HepG2 (cell line): ENCODE measurements around the gene MRPL38. TPM values are rescaled to one million over a fixed set of nuclear protein-coding genes. Genes with fewer than 3 reads are reported as not detected.

Experiments
- ATAC-seq: fragments of 200-7000 bp; cut with Tn5 transposase; 3 replicates; pipeline ENCODE4 v1.9.1; 2020; ENCODE audit warnings: mild to moderate bottlenecking, moderate library complexity
- BruUV-seq: library from RNA; stranded (reverse); fragments of 400-500 nt; replicated peaks from 2 replicates; lab custom pipeline; 2021; lab: Mats Ljungman, UMichigan
- CTCF ChIA-PET: fragments of 300-600 bp; formaldehyde crosslinking; extraction: SDS; loops from one replicate; lab custom pipeline; 2021; ENCODE audit warnings: low total read pairs, inconsistent platforms, low intra/inter-chr PET ratio; lab: Yijun Ruan, JAX
- POLR2A ChIA-PET: fragments of 350-600 bp; sonication (Branson Sonifier 250); formaldehyde crosslinking; loops from one replicate; lab custom pipeline; 2020; ENCODE audit warnings: antibody characterized with exemption, inconsistent platforms; lab: Yijun Ruan, JAX
- DNase-seq: peaks from one replicate; pipeline ENCODE4 v3.0.0-alpha.2; 2015; ENCODE audit warnings: low spot score
- FAIRE-seq: peaks from 3 replicates; lab custom pipeline; 2011; peaks lifted over from hg19 to GRCh38; lab: Jason Lieb, UNC
- H2AFZ ChIP-seq: one replicate; pipeline ENCODE4 v1.6.1; 2011; ENCODE audit warnings: low read length, inconsistent platforms
- H3K27ac ChIP-seq: fragments of 300-600 bp; 3 replicates; pipeline ENCODE4 v1.8.0; 2011; ENCODE audit warnings: mixed run types, mild to moderate bottlenecking, mixed read lengths, low read length, inconsistent platforms; ENCODE audit not compliant: insufficient read depth; ENCODE audit errors: extremely low read length
- H3K27me3 ChIP-seq, 2 experiments: fragments of 200-600 bp in 1 of 2; 2 replicates in 1 of 2; 3 replicates in 1 of 2; pipeline versions ENCODE4 v1.6.0 to v1.8.0; 2011; ENCODE audit warnings: low read length in 2 of 2, mild to moderate bottlenecking in 2 of 2, moderate library complexity in 2 of 2, inconsistent platforms in 1 of 2; ENCODE audit not compliant: insufficient read depth in 2 of 2, control insufficient read depth in 1 of 2
- H3K36me3 ChIP-seq, 2 experiments: fragments of 200-600 bp in 1 of 2; replicated peaks in 1 of 2; 2 replicates in 1 of 2; 3 replicates in 1 of 2; pipeline versions ENCODE4 v1.5.1 to v1.8.0; 2011; ENCODE audit warnings: low read length in 2 of 2, inconsistent platforms in 1 of 2; ENCODE audit not compliant: insufficient read depth in 2 of 2, control insufficient read depth in 1 of 2
- H3K4me1 ChIP-seq: 2 replicates; pipeline ENCODE4 v1.5.1; 2012; ENCODE audit warnings: low read length, inconsistent platforms; ENCODE audit not compliant: insufficient read depth
- H3K4me2 ChIP-seq: 2 replicates; pipeline ENCODE4 v1.6.0; 2011; ENCODE audit warnings: low read depth, low read length, inconsistent platforms
- H3K4me3 ChIP-seq, 3 experiments: fragments of 200-600 bp in 1 of 3; sonication (generic), shearing (Covaris generic) in 1 of 3; replicated peaks in 1 of 3; 2 replicates each; pipeline ENCODE4 v1.5.1; 2011 to 2016; ENCODE audit warnings: low read length in 3 of 3, inconsistent platforms in 2 of 3, low read depth in 2 of 3, mild to moderate bottlenecking in 2 of 3, control low read depth in 1 of 3, mixed read lengths in 1 of 3; ENCODE audit not compliant: insufficient read depth in 1 of 3
- H3K79me2 ChIP-seq: one replicate; pipeline ENCODE4 v1.6.1; 2011; ENCODE audit warnings: low read length, inconsistent platforms; ENCODE audit not compliant: insufficient read depth
- H3K9ac ChIP-seq: 2 replicates; pipeline ENCODE4 v1.6.0; 2011; ENCODE audit warnings: mild to moderate bottlenecking, low read depth, low read length, inconsistent platforms; ENCODE audit not compliant: insufficient read depth
- H3K9me3 ChIP-seq: 2 replicates; pipeline ENCODE4 v1.5.1; 2012; ENCODE audit warnings: mild to moderate bottlenecking, low read length
- H4K20me1 ChIP-seq: 2 replicates; pipeline ENCODE4 v1.6.0; 2011; ENCODE audit warnings: inconsistent platforms, mild to moderate bottlenecking, low read length, moderate library complexity; ENCODE audit not compliant: insufficient read depth
- ISL2 ChIP-seq: sonication (generic); formaldehyde crosslinking; IDR thresholded peaks from 2 replicates; pipeline ENCODE4 v1.5.0; 2020; ENCODE audit warnings: missing genetic modification reagents
- MTA1 ChIP-seq: sonication (generic); formaldehyde crosslinking; IDR thresholded peaks from 2 replicates; pipeline ENCODE4 v1.4.0; 2020; ENCODE audit warnings: missing genetic modification reagents, mild to moderate bottlenecking, borderline replicate concordance
- MYC ChIP-seq: sonication (generic); formaldehyde crosslinking; IDR thresholded peaks from 2 replicates; pipeline ENCODE4 v1.9.0; 2021; ENCODE audit warnings: missing genetic modification reagents, borderline replicate concordance
- NFIB ChIP-seq: sonication (generic); formaldehyde crosslinking; IDR thresholded peaks from 2 replicates; pipeline ENCODE4 v1.9.0; 2021; ENCODE audit warnings: missing genetic modification reagents, mild to moderate bottlenecking, borderline replicate concordance
- PCBP1 ChIP-seq: fragments of 200-400 bp; formaldehyde crosslinking; IDR thresholded peaks from 2 replicates; pipeline ENCODE4 v1.6.1; 2017; ENCODE audit warnings: mild to moderate bottlenecking, low read depth, low read length, borderline replicate concordance
- POLR2G ChIP-seq: fragments of 200-400 bp; formaldehyde crosslinking; IDR thresholded peaks from 2 replicates; pipeline ENCODE4 v1.6.1; 2018; ENCODE audit warnings: mild to moderate bottlenecking, low read depth, low read length, moderate library complexity
- SSRP1 ChIP-seq: IDR thresholded peaks from 2 replicates; pipeline ENCODE4 v1.6.1; 2016; ENCODE audit warnings: control low read depth
- ZC3H13 ChIP-seq: sonication (generic); formaldehyde crosslinking; IDR thresholded peaks from 2 replicates; pipeline ENCODE4 v1.8.1; 2023; ENCODE audit warnings: mild to moderate bottlenecking, missing genetic modification reagents, moderate library complexity
- ZMYM3 ChIP-seq: sonication (generic); formaldehyde crosslinking; IDR thresholded peaks from 2 replicates; pipeline ENCODE4 v1.5.1; 2020; ENCODE audit warnings: mild to moderate bottlenecking, missing genetic modification reagents
- ZNF24 ChIP-seq: fragments of 450-650 bp; IDR thresholded peaks from 2 replicates; pipeline ENCODE4 v1.6.1; 2017; ENCODE audit warnings: antibody characterized with exemption, mild to moderate bottlenecking
- ZNF572 ChIP-seq: sonication (generic); formaldehyde crosslinking; IDR thresholded peaks from 2 replicates; pipeline ENCODE4 v1.5.1; 2020; ENCODE audit warnings: mild to moderate bottlenecking, missing genetic modification reagents
- ZNF776 ChIP-seq: sonication (generic); formaldehyde crosslinking; IDR thresholded peaks from 2 replicates; pipeline ENCODE4 v1.4.0; 2020; ENCODE audit warnings: mild to moderate bottlenecking, missing genetic modification reagents
- WGBS: methylation state at CpG from one replicate; pipeline ENCODE4 v1.1.6; 2017; ENCODE audit warnings: low lambda C conversion rate; 5-methylcytosine and 5-hydroxymethylcytosine counted together
- in situ Hi-C: cut with HindIII; loops from 2 replicates; pipeline ENCODE4 v1.10.0; 2017; ENCODE audit warnings: low pct_unique_long_range_greater_than_20kb; ENCODE audit not compliant: extremely low pct_ligation_motif_present
- intact Hi-C: fragments of 100-400 bp; cut with micrococcal nuclease; formaldehyde crosslinking; loops from one replicate; pipeline ENCODE4 v1.10.0; 2022; ENCODE audit not compliant: unreplicated experiment
- polyA plus RNA-seq, 8 experiments: library from polyadenylated mRNA; depleted of rRNA in 3 of 8; stranded (reverse) in 7 of 8; unstranded in 1 of 8; fragments of >200 nt; fragmentation: Illumina TruSeq in 4 of 8; extraction: Trizol in 4 of 8; gene quantifications; 2 replicates each; pipeline versions ENCODE4 v1.2.1 to v1.2.3, GENCODE V29; 2011 to 2016; ENCODE audit warnings: low read depth in 4 of 8, missing spikeins in 1 of 8, mixed read lengths in 1 of 8; ENCODE audit not compliant: insufficient read depth in 1 of 8
- total RNA-seq, 5 experiments: library from RNA; depleted of rRNA; stranded (reverse); fragments of >200 nt; fragmentation: Illumina TruSeq; extraction: Trizol; gene quantifications; 2 replicates each; pipeline ENCODE4 v1.2.3, GENCODE V29; 2016; ENCODE audit warnings: low read depth in 1 of 5
- TF ChIP-seq, protein P1 (sequence below): sonication (generic); formaldehyde crosslinking; IDR thresholded peaks from 2 replicates; pipeline ENCODE4 v1.4.0; 2020; ENCODE audit warnings: mild to moderate bottlenecking, missing genetic modification reagents
- TF ChIP-seq, protein P2 (sequence below): sonication (generic); formaldehyde crosslinking; IDR thresholded peaks from 2 replicates; pipeline ENCODE4 v1.8.1; 2023; ENCODE audit warnings: mild to moderate bottlenecking, missing genetic modification reagents, borderline replicate concordance
- TF ChIP-seq, protein P3 (sequence below): sonication (generic); formaldehyde crosslinking; IDR thresholded peaks from 2 replicates; pipeline ENCODE4 v1.5.1; 2020; ENCODE audit warnings: missing genetic modification reagents, mild to moderate bottlenecking, borderline replicate concordance

MRPL38 gene
- total and polyA plus RNA-seq, 2 of the 13 experiments (the other 11 are each of a cell fraction or from before 2014, with no cell fraction given), result 83.7 to 125 TPM

DNA sequence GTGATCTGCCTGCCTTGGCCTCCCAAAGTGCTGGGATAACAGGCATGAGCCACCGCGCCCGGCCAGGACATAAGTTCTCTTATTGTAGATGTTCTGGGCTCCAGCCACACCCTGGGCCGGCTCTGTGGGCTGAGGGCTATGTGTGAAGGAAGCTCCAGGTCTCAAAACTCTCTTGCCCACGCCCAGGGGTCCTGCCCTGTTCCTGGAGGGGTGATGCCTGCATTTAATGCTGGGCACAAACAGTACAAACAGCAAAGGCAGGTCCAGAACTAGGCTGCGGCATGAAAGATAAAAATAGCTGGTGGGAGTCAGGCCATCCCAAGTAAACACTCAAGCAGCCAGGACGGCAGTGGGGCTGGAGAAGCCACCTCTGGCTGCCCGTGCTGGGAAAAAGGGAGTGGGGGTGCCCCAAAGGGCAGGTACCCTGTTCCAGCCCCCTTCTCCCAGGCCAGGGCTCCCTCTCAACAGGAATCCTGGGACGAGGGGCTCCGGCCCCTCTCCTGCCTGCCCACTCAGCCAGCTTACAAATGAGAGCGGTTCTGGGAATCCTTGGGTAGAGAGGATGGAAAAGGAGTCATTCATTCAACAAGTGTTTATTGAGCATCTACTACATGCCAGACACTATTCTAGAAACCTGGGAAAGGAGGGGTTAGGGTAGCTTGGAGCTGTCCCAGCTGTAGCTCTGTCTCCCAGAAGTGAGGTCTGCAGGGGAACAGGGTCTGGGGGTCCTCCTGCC lies 30.9 kb downstream of the MRPL38 start:
- no peaks in the 10 kb centered on the region for H3K27me3 ChIP-seq
- DNase-seq (no peak), FAIRE-seq (no peak), ATAC-seq (no peak)
- in situ Hi-C loops (no loop called here), intact Hi-C loops (no loop called here)
- H2AFZ ChIP-seq, result no peak overlapping the region
- H3K4me1 ChIP-seq, result peaks cover 78% of the 10 kb centered on the region
- BruUV-seq, result no TSS peak
- H3K36me3 ChIP-seq, result peaks cover 3 to 18% of the 10 kb centered on the region in 2 experiments; a peak in 4 of 5 replicates
- no peaks in the 10 kb centered on the region for H3K9me3 ChIP-seq
- peak overlapping the region; percentile 80 for H3K9ac ChIP-seq
- no peak overlapping the region for H3K4me3 ChIP-seq
- ChIA-PET POLR2A (interaction anchor here (0.8 to 13.8 kb wide), 16 partner anchors 9 to 378 kb away, joined by 3 to 454 read pairs (median 10); partner anchors contain the start of genes ACOX1, GALK1, MRPL38 and TEN1), CTCF (no interaction called here)
- peak overlapping the region; percentile 97 for H3K27ac ChIP-seq
- H3K4me2 ChIP-seq, result peak overlapping the region; percentile 88
- 88% methylated on average over 11 of the region's 11 CpGs for WGBS
- H3K79me2 ChIP-seq, result peaks cover 30% of the 10 kb centered on the region
- no peaks in the 10 kb centered on the region; the same call in 1 of the 2 replicates for H4K20me1 ChIP-seq
- TF ChIP-seq ISL2 (CRISPR knock-in tag) (0 out of 2 replicates have a peak, but pooled peaks have one; percentile 14), NFIB (CRISPR knock-in tag) (0 out of 2 replicates have a peak, but pooled peaks have one; percentile 36), ZNF776 (CRISPR knock-in tag) (peak; percentile 19; the same call in 1 of the 2 replicates), POLR2G (0 out of 2 replicates have a peak, but pooled peaks have one; percentile 12), ZNF572 (CRISPR knock-in tag) (peak; percentile 67; the same call in 1 of the 2 replicates), ZMYM3 (0 out of 2 replicates have a peak, but pooled peaks have one; percentile 30), PCBP1 (0 out of 2 replicates have a peak, but pooled peaks have one; percentile 20), MTA1 (CRISPR knock-in tag) (0 out of 2 replicates have a peak, but pooled peaks have one; percentile 4), ZNF24 (peak; percentile 75), SSRP1 (0 out of 2 replicates have a peak, but pooled peaks have one; percentile 30), MYC (CRISPR knock-in tag) (no peak), ZC3H13 (CRISPR knock-in tag) (peak; percentile 87)
- TF ChIP-seq, protein P1, sequence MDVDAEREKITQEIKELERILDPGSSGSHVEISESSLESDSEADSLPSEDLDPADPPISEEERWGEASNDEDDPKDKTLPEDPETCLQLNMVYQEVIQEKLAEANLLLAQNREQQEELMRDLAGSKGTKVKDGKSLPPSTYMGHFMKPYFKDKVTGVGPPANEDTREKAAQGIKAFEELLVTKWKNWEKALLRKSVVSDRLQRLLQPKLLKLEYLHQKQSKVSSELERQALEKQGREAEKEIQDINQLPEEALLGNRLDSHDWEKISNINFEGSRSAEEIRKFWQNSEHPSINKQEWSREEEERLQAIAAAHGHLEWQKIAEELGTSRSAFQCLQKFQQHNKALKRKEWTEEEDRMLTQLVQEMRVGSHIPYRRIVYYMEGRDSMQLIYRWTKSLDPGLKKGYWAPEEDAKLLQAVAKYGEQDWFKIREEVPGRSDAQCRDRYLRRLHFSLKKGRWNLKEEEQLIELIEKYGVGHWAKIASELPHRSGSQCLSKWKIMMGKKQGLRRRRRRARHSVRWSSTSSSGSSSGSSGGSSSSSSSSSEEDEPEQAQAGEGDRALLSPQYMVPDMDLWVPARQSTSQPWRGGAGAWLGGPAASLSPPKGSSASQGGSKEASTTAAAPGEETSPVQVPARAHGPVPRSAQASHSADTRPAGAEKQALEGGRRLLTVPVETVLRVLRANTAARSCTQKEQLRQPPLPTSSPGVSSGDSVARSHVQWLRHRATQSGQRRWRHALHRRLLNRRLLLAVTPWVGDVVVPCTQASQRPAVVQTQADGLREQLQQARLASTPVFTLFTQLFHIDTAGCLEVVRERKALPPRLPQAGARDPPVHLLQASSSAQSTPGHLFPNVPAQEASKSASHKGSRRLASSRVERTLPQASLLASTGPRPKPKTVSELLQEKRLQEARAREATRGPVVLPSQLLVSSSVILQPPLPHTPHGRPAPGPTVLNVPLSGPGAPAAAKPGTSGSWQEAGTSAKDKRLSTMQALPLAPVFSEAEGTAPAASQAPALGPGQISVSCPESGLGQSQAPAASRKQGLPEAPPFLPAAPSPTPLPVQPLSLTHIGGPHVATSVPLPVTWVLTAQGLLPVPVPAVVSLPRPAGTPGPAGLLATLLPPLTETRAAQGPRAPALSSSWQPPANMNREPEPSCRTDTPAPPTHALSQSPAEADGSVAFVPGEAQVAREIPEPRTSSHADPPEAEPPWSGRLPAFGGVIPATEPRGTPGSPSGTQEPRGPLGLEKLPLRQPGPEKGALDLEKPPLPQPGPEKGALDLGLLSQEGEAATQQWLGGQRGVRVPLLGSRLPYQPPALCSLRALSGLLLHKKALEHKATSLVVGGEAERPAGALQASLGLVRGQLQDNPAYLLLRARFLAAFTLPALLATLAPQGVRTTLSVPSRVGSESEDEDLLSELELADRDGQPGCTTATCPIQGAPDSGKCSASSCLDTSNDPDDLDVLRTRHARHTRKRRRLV (CRISPR knock-in tag), result 0 out of 2 replicates have a peak, but pooled peaks have one; percentile 6
- TF ChIP-seq, protein P2, sequence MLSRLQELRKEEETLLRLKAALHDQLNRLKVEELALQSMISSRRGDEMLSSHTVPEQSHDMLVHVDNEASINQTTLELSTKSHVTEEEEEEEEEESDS, result no peak
- TF ChIP-seq, protein P3, sequence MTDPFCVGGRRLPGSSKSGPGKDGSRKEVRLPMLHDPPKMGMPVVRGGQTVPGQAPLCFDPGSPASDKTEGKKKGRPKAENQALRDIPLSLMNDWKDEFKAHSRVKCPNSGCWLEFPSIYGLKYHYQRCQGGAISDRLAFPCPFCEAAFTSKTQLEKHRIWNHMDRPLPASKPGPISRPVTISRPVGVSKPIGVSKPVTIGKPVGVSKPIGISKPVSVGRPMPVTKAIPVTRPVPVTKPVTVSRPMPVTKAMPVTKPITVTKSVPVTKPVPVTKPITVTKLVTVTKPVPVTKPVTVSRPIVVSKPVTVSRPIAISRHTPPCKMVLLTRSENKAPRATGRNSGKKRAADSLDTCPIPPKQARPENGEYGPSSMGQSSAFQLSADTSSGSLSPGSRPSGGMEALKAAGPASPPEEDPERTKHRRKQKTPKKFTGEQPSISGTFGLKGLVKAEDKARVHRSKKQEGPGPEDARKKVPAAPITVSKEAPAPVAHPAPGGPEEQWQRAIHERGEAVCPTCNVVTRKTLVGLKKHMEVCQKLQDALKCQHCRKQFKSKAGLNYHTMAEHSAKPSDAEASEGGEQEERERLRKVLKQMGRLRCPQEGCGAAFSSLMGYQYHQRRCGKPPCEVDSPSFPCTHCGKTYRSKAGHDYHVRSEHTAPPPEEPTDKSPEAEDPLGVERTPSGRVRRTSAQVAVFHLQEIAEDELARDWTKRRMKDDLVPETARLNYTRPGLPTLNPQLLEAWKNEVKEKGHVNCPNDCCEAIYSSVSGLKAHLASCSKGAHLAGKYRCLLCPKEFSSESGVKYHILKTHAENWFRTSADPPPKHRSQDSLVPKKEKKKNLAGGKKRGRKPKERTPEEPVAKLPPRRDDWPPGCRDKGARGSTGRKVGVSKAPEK, result no peak
